Measurements from ENCODE around the gene ATP8A1.

Gene ATP8A1

GRCh38 chr4:42642101-42642797 lies 14.7 kb downstream of the ATP8A1 start:
- no peak for DNase-seq (ENCODE audit: low read depth)
- no peak overlapping the region for H3K4me3 ChIP-seq (ENCODE audit: low read length)
- TF ChIP-seq CTCF (IDR thresholded peaks at IDR 0.05; ENCODE audit: insufficient read depth, low read depth, low read length, missing control alignments) = no peak

- no peak overlapping the region for H3K4me3 ChIP-seq (ENCODE audit: low read length)
- no peak for DNase-seq (ENCODE audit: low read depth)
- TF ChIP-seq CTCF (IDR thresholded peaks at IDR 0.05; ENCODE audit: insufficient read depth, low read depth, low read length, missing control alignments) = no peak
Observed at GRCh38 chr4:42641656-42642055, 15.2 kb downstream of the ATP8A1 start.

- H3K4me3 ChIP-seq (ENCODE audit: low read length) = no peak overlapping the region
- no peak for TF ChIP-seq CTCF (IDR thresholded peaks at IDR 0.05; ENCODE audit: insufficient read depth, low read depth, low read length, missing control alignments)
- DNase-seq (ENCODE audit: low read depth) = no peak
Observed at GRCh38 chr4:42641161-42641560, 15.7 kb downstream of the ATP8A1 start.

GRCh38 chr4:42640613-42641012 lies 16.3 kb downstream of the ATP8A1 start:
- TF ChIP-seq CTCF (IDR thresholded peaks at IDR 0.05; ENCODE audit: insufficient read depth, low read depth, low read length, missing control alignments) = no peak
- H3K4me3 ChIP-seq (ENCODE audit: low read length) = no peak overlapping the region
- DNase-seq (ENCODE audit: low read depth) = no peak

GRCh38 chr4:42638993-42639392 lies 17.9 kb downstream of the ATP8A1 start:
- no peak overlapping the region for H3K4me3 ChIP-seq (ENCODE audit: low read length)
- TF ChIP-seq CTCF (IDR thresholded peaks at IDR 0.05; ENCODE audit: insufficient read depth, low read depth, low read length, missing control alignments) = no peak
- DNase-seq (ENCODE audit: low read depth) = no peak

- no peak overlapping the region for H3K4me3 ChIP-seq (ENCODE audit: low read length)
- no peak for DNase-seq (ENCODE audit: low read depth)
- TF ChIP-seq CTCF (IDR thresholded peaks at IDR 0.05; ENCODE audit: insufficient read depth, low read depth, low read length, missing control alignments) = no peak
Observed at GRCh38 chr4:42638321-42638720, 18.6 kb downstream of the ATP8A1 start.

- no peak overlapping the region for H3K4me3 ChIP-seq (ENCODE audit: low read length)
- no peak for TF ChIP-seq CTCF (IDR thresholded peaks at IDR 0.05; ENCODE audit: insufficient read depth, low read depth, low read length, missing control alignments)
- DNase-seq (ENCODE audit: low read depth) = no peak
Observed at GRCh38 chr4:42637867-42638266, 19.0 kb downstream of the ATP8A1 start.

Measured in epithelial cell of esophagus (primary cell).